Neural progenitor cell (in vitro differentiated cells): ENCODE results near the gene NDUFS3. TPM values are rescaled to one million over a fixed set of nuclear protein-coding genes. Genes with fewer than 3 reads are reported as not detected.
A peak's percentile ranks its signal among the peaks of the same experiment; 100 is the strongest.

ENCODE experiments used
- DNase-seq: peaks from one replicate; pipeline ENCODE4 v3.0.0-alpha.2; 2016; ENCODE audit warnings: low spot score
- H2AFZ ChIP-seq: fragments of 200-600 bp; sonication (generic); replicated peaks from 2 replicates; pipeline ENCODE4 v1.6.1; 2016; ENCODE audit warnings: antibody characterized with exemption
- H3F3A ChIP-seq: fragments of 200-600 bp; sonication (generic); 2 replicates; pipeline ENCODE4 v1.6.1; 2016; ENCODE audit warnings: antibody characterized with exemption, low read depth
- H3K27ac ChIP-seq: fragments of 200-600 bp; sonication (generic); 2 replicates; pipeline ENCODE4 v1.5.1; 2016; ENCODE audit warnings: mild to moderate bottlenecking
- H3K27me3 ChIP-seq: fragments of 200-600 bp; sonication (generic); 2 replicates; pipeline ENCODE4 v1.6.1; 2016; ENCODE audit warnings: mild to moderate bottlenecking, moderate library complexity
- H3K36me3 ChIP-seq: fragments of 200-600 bp; sonication (generic); 2 replicates; pipeline ENCODE4 v1.5.1; 2016
- H3K4me1 ChIP-seq: fragments of 200-600 bp; sonication (generic); 2 replicates; pipeline ENCODE4 v1.6.1; 2016; ENCODE audit warnings: mixed run types
- H3K4me2 ChIP-seq: fragments of 200-600 bp; sonication (generic); 2 replicates; pipeline ENCODE4 v1.6.1; 2016
- H3K4me3 ChIP-seq: fragments of 200-600 bp; sonication (generic); 2 replicates; pipeline ENCODE4 v1.5.1; 2016
- H3K79me2 ChIP-seq: fragments of 200-600 bp; sonication (generic); 2 replicates; pipeline ENCODE4 v1.6.1; 2016; ENCODE audit warnings: low read depth
- H3K9ac ChIP-seq: fragments of 200-600 bp; sonication (generic); 2 replicates; pipeline ENCODE4 v1.6.1; 2016
- H3K9me3 ChIP-seq: fragments of 200-600 bp; sonication (generic); 2 replicates; pipeline ENCODE4 v1.5.1; 2016; ENCODE audit warnings: low read depth
- H4K20me1 ChIP-seq: fragments of 200-600 bp; sonication (generic); 2 replicates; pipeline ENCODE4 v1.6.1; 2016; ENCODE audit warnings: low read depth
- H3K27ac Mint-ChIP-seq: 3 replicates; pipeline ENCODE4 v1.8.0; 2021; ENCODE audit warnings: mixed read lengths
- H3K27me3 Mint-ChIP-seq: 2 replicates; pipeline ENCODE4 v1.8.0; 2022; ENCODE audit warnings: low read depth, mild to moderate bottlenecking, inconsistent platforms, moderate library complexity, mixed read lengths; ENCODE audit not compliant: insufficient read depth
- H3K36me3 Mint-ChIP-seq: 3 replicates; pipeline ENCODE4 v1.8.0; 2021; ENCODE audit warnings: mixed read lengths
- H3K4me1 Mint-ChIP-seq: 3 replicates; pipeline ENCODE4 v1.8.0; 2021; ENCODE audit warnings: mixed read lengths
- H3K4me3 Mint-ChIP-seq: 3 replicates; pipeline ENCODE4 v1.8.0; 2021; ENCODE audit warnings: mild to moderate bottlenecking, moderate library complexity, mixed read lengths
- H3K9me3 Mint-ChIP-seq: 3 replicates; pipeline ENCODE4 v1.8.0; 2020; ENCODE audit warnings: mixed read lengths
- CTCF ChIP-seq: fragments of 200-600 bp; sonication (generic); IDR thresholded peaks from 2 replicates; pipeline ENCODE4 v1.5.1; 2017; ENCODE audit warnings: antibody characterized with exemption, mild to moderate bottlenecking
- EZH2 ChIP-seq: fragments of 200-600 bp; sonication (generic); IDR thresholded peaks from 2 replicates; pipeline ENCODE4 v1.6.1; 2017; ENCODE audit warnings: antibody characterized with exemption, mild to moderate bottlenecking, moderate library complexity
- EZH2phosphoT487 ChIP-seq: fragments of 200-600 bp; sonication (generic); IDR thresholded peaks from 2 replicates; pipeline ENCODE4 v1.6.1; 2017; ENCODE audit warnings: antibody characterized with exemption
- total RNA-seq: library from RNA; depleted of rRNA; stranded (reverse); fragments of >200 nt; gene quantifications from 2 replicates; pipeline ENCODE4 v1.2.3, GENCODE V29; 2015; ENCODE audit warnings: low replicate concordance

The NDUFS3 gene
- total RNA-seq, 1 donor from 2014 or later = 78.9 TPM

GRCh38 chr11:47609675-47610074, 30.8 kb downstream of the NDUFS3 start:
- H4K20me1 ChIP-seq = no peaks in the 10 kb centered on the region
- no peak overlapping the region for H3K4me3 ChIP-seq
- H3K4me1 ChIP-seq = no peaks in the 10 kb centered on the region
- no peaks in the 10 kb centered on the region for H3K79me2 ChIP-seq
- no peaks in the 10 kb centered on the region for H3K27me3 ChIP-seq
- no peak for TF ChIP-seq EZH2
- no peak overlapping the region for H3K9ac ChIP-seq
- no peak overlapping the region for H3K4me3 Mint-ChIP-seq
- H3K27ac Mint-ChIP-seq = no peak overlapping the region
- no peak overlapping the region for H2AFZ ChIP-seq
- peaks cover 4% of the 10 kb centered on the region for H3K36me3 Mint-ChIP-seq
- no peak for DNase-seq
- H3K9me3 Mint-ChIP-seq = no peaks in the 10 kb centered on the region
- peaks cover 4% of the 10 kb centered on the region for H3F3A ChIP-seq
- no peaks in the 10 kb centered on the region for H3K36me3 ChIP-seq
- H3K27me3 Mint-ChIP-seq = no peaks in the 10 kb centered on the region
- no peak overlapping the region for H3K4me2 ChIP-seq
- H3K4me1 Mint-ChIP-seq = peaks cover 5% of the 10 kb centered on the region
- H3K9me3 ChIP-seq = no peaks in the 10 kb centered on the region
- no peak overlapping the region for H3K27ac ChIP-seq

- no peaks in the 10 kb centered on the region for H4K20me1 ChIP-seq
- Mint-ChIP-seq H3K27me3 (no peaks in the 10 kb centered on the region), H3K27ac (no peak overlapping the region), H3K36me3 (peaks cover 6% of the 10 kb centered on the region), H3K4me1 (peaks cover 5% of the 10 kb centered on the region), H3K9me3 (no peaks in the 10 kb centered on the region), H3K4me3 (no peak overlapping the region)
- no peak for DNase-seq
- TF ChIP-seq CTCF (no peak), EZH2 (no peak), EZH2phosphoT487 (no peak)
- H3K36me3 ChIP-seq = no peaks in the 10 kb centered on the region
- no peak overlapping the region for H3K27ac ChIP-seq
- H3K9ac ChIP-seq = no peak overlapping the region
- H3F3A ChIP-seq = peaks cover 4% of the 10 kb centered on the region
- no peak overlapping the region for H3K4me3 ChIP-seq
- no peaks in the 10 kb centered on the region for H3K9me3 ChIP-seq
- H3K4me1 ChIP-seq = no peaks in the 10 kb centered on the region
- H3K4me2 ChIP-seq = no peak overlapping the region
- no peaks in the 10 kb centered on the region for H3K27me3 ChIP-seq
- no peaks in the 10 kb centered on the region for H3K79me2 ChIP-seq
- no peak overlapping the region for H2AFZ ChIP-seq
Observed at GRCh38 chr11:47611348-47611794, 32.5 kb downstream of the NDUFS3 start.

GRCh38 chr11:47615249-47615648, 36.4 kb downstream of the NDUFS3 start:
- no peak overlapping the region for H3K4me2 ChIP-seq
- no peaks in the 10 kb centered on the region for H3K9me3 ChIP-seq
- no peak for TF ChIP-seq EZH2phosphoT487
- no peak for TF ChIP-seq CTCF
- no peak for TF ChIP-seq EZH2
- no peak overlapping the region for H3K9ac ChIP-seq
- no peaks in the 10 kb centered on the region for H3K79me2 ChIP-seq
- Mint-ChIP-seq H3K36me3 (peaks cover 2% of the 10 kb centered on the region), H3K9me3 (no peaks in the 10 kb centered on the region), H3K27ac (no peak overlapping the region), H3K27me3 (no peaks in the 10 kb centered on the region), H3K4me3 (no peak overlapping the region), H3K4me1 (no peaks in the 10 kb centered on the region)
- H4K20me1 ChIP-seq = no peaks in the 10 kb centered on the region
- H3K4me3 ChIP-seq = no peak overlapping the region
- no peaks in the 10 kb centered on the region for H3K4me1 ChIP-seq
- peaks cover 7% of the 10 kb centered on the region for H3K36me3 ChIP-seq
- H3F3A ChIP-seq = peaks cover 23% of the 10 kb centered on the region
- no peak overlapping the region for H3K27ac ChIP-seq
- DNase-seq = no peak
- H3K27me3 ChIP-seq = no peaks in the 10 kb centered on the region
- H2AFZ ChIP-seq = no peak overlapping the region

GRCh38 chr11:47616726-47617416, 38.0 kb downstream of the NDUFS3 start:
- Histone ChIP-seq H3K4me1 (no peaks in the 10 kb centered on the region), H3K9me3 (no peaks in the 10 kb centered on the region), H3F3A (peaks cover 23% of the 10 kb centered on the region), H2AFZ (no peak overlapping the region), H3K79me2 (no peaks in the 10 kb centered on the region), H3K9ac (no peak overlapping the region), H3K27ac (no peak overlapping the region), H3K4me2 (no peak overlapping the region), H4K20me1 (no peaks in the 10 kb centered on the region), H3K27me3 (no peaks in the 10 kb centered on the region), H3K36me3 (peaks cover 7% of the 10 kb centered on the region), H3K4me3 (no peak overlapping the region)
- no peaks in the 10 kb centered on the region for H3K9me3 Mint-ChIP-seq
- no peak overlapping the region for H3K4me3 Mint-ChIP-seq
- peak; percentile 60 for DNase-seq
- no peaks in the 10 kb centered on the region for H3K27me3 Mint-ChIP-seq
- H3K36me3 Mint-ChIP-seq = peaks cover 2% of the 10 kb centered on the region
- no peak overlapping the region for H3K27ac Mint-ChIP-seq
- no peaks in the 10 kb centered on the region for H3K4me1 Mint-ChIP-seq
- TF ChIP-seq CTCF = peak; percentile 79
- no peak for TF ChIP-seq EZH2
